Calu3 (cell line): ENCODE data around the gene SF3B6. TPM values are rescaled to one million over a fixed set of nuclear protein-coding genes. Genes with fewer than 3 reads are reported as not detected.
"Not testable (repeated sequence)": the region's sequence is repeated elsewhere in the genome, so short reads cannot be mapped to it uniquely, and the experiment has no call there.

Source experiments
- BruUV-seq: library from RNA; stranded (reverse); fragments of 400-500 nt; replicated peaks from 2 replicates; lab custom pipeline; 2021; lab: Mats Ljungman, UMichigan
- CTCF ChIA-PET: fragments of 300-600 bp; sonication (Branson Sonifier 250); formaldehyde crosslinking; loops from one replicate; lab custom pipeline; 2022; ENCODE audit warnings: antibody characterized with exemption; lab: Charles Lee
- DNase-seq: peaks from one replicate; pipeline ENCODE4 v3.0.0; 2022
- H3K27ac Mint-ChIP-seq: one replicate; pipeline ENCODE4 v1.8.0; 2022; ENCODE audit warnings: mixed read lengths; ENCODE audit not compliant: unreplicated experiment
- H3K27me3 Mint-ChIP-seq: one replicate; pipeline ENCODE4 v1.8.0; 2022; ENCODE audit warnings: mixed read lengths; ENCODE audit not compliant: unreplicated experiment
- H3K36me3 Mint-ChIP-seq: one replicate; pipeline ENCODE4 v1.8.0; 2022; ENCODE audit warnings: mild to moderate bottlenecking, moderate library complexity, mixed read lengths; ENCODE audit not compliant: insufficient read depth, unreplicated experiment
- H3K4me1 Mint-ChIP-seq: one replicate; pipeline ENCODE4 v1.8.0; 2022; ENCODE audit warnings: mild to moderate bottlenecking, low read depth, mixed read lengths; ENCODE audit not compliant: unreplicated experiment
- H3K4me3 Mint-ChIP-seq: one replicate; pipeline ENCODE4 v1.8.0; 2022; ENCODE audit warnings: mild to moderate bottlenecking, low read depth, moderate library complexity, mixed read lengths; ENCODE audit not compliant: unreplicated experiment
- H3K9me3 Mint-ChIP-seq: one replicate; pipeline ENCODE4 v1.8.0; 2022; ENCODE audit warnings: low read depth, mixed read lengths; ENCODE audit not compliant: unreplicated experiment
- intact Hi-C: fragments of 100-400 bp; cut with micrococcal nuclease; formaldehyde crosslinking; loops from one replicate; pipeline ENCODE4 v1.10.0; 2022; ENCODE audit not compliant: unreplicated experiment
- total RNA-seq: library from RNA; stranded (reverse); gene quantifications from 2 replicates; pipeline ENCODE4 v1.2.3, GENCODE V29; 2022
- TF ChIP-seq, protein P1 (sequence below): fragments of 200-600 bp; IDR thresholded peaks from one replicate; pipeline ENCODE4 v1.8.0; 2022; ENCODE audit warnings: antibody characterized with exemption; ENCODE audit not compliant: unreplicated experiment

The SF3B6 gene
- total RNA-seq, 1 experiment from 2014 or later: 112 TPM

DNA sequence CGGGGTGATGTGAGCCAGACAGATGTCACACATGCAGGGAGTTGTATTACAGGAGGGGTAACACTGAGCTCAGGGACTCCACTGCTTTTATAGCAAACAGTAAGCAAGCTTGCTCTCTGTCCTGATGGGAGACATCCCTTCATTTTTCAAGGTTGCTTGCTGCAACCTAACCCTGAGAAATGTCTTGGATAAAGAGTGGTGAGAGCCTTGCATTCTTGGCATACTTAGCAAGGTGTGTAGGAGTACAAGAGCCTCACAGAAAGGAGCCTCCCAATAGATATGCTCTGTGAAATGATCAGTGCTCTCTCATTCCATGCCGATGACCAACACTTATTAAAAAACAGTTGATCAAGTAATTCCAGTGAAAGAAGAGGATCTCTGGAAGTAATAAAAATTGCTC is 38.9 kb upstream of the SF3B6 start:
- Mint-ChIP-seq H3K27me3 (no peaks in the 10 kb centered on the region), H3K4me1 (peaks cover 11% of the 10 kb centered on the region), H3K36me3 (no peaks in the 10 kb centered on the region), H3K27ac (no peak overlapping the region), H3K4me3 (no peak overlapping the region), H3K9me3 (no peaks in the 10 kb centered on the region)
- BruUV-seq: no TSS peak
- no peak for DNase-seq
- intact Hi-C loops: no loop called here
- TF ChIP-seq, protein P1, sequence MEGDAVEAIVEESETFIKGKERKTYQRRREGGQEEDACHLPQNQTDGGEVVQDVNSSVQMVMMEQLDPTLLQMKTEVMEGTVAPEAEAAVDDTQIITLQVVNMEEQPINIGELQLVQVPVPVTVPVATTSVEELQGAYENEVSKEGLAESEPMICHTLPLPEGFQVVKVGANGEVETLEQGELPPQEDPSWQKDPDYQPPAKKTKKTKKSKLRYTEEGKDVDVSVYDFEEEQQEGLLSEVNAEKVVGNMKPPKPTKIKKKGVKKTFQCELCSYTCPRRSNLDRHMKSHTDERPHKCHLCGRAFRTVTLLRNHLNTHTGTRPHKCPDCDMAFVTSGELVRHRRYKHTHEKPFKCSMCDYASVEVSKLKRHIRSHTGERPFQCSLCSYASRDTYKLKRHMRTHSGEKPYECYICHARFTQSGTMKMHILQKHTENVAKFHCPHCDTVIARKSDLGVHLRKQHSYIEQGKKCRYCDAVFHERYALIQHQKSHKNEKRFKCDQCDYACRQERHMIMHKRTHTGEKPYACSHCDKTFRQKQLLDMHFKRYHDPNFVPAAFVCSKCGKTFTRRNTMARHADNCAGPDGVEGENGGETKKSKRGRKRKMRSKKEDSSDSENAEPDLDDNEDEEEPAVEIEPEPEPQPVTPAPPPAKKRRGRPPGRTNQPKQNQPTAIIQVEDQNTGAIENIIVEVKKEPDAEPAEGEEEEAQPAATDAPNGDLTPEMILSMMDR: no peak
- CTCF ChIA-PET: no interaction called here

DNA sequence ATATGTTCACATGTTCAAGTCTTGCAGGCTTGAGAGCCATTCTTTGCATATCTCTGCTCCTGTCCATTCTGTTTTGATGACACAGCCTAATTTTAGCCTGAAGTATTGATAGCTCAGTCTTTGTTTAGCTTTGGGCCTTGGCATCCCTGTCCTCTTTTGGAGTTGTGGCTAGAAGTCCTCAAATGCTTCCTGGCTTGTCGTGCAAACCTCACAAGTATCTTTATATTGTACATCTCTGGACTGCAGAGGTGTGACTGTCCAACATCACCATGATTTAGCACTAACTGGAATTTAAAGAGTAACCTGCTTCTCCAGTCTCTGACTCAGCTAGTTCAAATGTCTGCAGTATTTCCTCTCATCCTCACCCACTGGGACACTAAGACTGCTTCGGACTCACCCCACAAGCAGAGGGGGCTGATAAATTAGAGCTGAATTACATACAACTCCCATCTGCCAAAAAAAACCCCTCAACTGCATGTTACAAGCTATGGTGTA is 35.3 kb upstream of the SF3B6 start:
- Mint-ChIP-seq H3K27me3 (no peaks in the 10 kb centered on the region), H3K36me3 (no peaks in the 10 kb centered on the region), H3K27ac (no peak overlapping the region), H3K9me3 (peaks cover 3% of the 10 kb centered on the region), H3K4me1 (peaks cover 11% of the 10 kb centered on the region), H3K4me3 (no peak overlapping the region)
- BruUV-seq: no TSS peak
- CTCF ChIA-PET: no interaction called here
- intact Hi-C loops: no loop called here
- TF ChIP-seq, protein P1: no peak
- DNase-seq: no peak

DNA sequence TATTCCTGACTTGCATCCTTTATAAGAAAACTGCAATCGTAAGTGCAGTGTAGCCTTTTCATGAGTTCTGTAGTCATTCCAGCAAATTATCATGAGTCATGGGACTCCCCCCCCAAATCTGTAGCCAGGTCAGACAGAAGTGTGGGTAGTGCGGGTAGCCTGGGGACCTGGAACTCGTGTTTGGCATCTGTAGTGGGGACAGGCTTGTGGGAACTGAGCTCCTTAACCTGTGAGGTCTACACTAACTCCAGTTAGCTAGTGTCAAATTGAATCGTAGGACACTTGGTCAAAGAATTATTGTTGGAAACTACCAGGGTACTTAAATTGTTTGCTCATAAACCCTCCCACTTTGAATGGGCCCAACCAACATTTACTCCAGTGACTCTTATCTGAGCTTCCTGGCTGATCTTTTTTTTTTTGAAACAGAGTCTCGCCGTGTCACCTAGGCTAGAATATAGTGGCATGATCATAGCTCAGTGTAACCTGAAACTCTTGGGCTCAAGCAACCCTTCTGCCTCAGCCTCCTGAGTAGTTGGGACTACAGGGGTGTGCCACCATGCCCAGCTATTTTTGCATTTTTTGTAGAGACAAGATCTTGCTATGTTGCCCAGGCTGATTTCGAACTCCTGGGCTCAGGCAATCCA is 34.7 kb upstream of the SF3B6 start:
- no TSS peak for BruUV-seq
- Mint-ChIP-seq H3K9me3 (peaks cover 3% of the 10 kb centered on the region), H3K27me3 (no peaks in the 10 kb centered on the region), H3K36me3 (no peaks in the 10 kb centered on the region), H3K4me3 (no peak overlapping the region), H3K4me1 (peaks cover 11% of the 10 kb centered on the region), H3K27ac (no peak overlapping the region)
- intact Hi-C loops: no loop called here
- DNase-seq: no peak
- CTCF ChIA-PET: no interaction called here
- TF ChIP-seq, protein P1: no peak

DNA sequence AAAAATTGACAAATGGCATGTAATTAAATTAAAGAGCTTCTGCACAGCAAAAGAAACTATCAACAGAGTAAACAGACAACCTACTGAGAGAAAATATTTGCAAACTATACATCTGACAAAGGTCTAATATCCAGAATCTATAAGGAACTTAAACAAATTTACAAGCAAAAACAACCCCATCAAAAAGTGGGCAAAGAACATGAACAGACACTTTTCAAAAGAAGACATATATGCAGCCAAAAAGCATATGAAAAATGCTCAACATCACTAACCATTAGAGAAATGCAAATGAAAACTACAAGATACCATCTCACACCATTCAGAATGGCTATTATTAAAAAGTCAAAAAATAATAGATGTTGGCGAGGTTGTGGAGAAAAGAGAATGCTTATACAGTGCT is 33.3 kb upstream of the SF3B6 start:
- CTCF ChIA-PET, H3K4me3 Mint-ChIP-seq, H3K9me3 Mint-ChIP-seq, DNase-seq, H3K27me3 Mint-ChIP-seq, BruUV-seq, H3K27ac Mint-ChIP-seq, H3K36me3 Mint-ChIP-seq, intact Hi-C loops: not testable (repeated sequence)
- H3K4me1 Mint-ChIP-seq: peaks cover 11% of the 10 kb centered on the region

DNA sequence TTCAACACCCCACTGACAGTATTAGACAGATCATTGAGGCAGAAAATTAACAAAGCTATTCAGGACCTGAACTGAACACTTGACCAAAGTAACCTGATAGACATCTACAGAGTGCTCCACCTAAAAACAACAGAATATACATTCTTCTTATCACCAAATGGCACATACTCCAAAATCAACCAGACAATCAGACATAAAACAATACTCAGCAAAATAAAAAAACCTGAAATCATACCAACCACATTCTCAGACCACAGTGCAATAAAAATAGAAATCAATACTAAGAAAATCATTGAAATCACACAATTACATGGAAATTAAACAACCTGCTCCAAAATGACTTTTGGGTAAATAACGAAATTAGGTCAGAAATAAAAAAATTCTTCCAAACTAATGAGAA is 31.2 kb upstream of the SF3B6 start:
- H3K9me3 Mint-ChIP-seq: peaks cover 3% of the 10 kb centered on the region
- DNase-seq: no peak
- CTCF ChIA-PET: interaction anchor here (0.6 kb wide), 1 partner anchor 22 kb away, joined by 3 read pairs; no protein-coding TSS in a partner anchor
- H3K27me3 Mint-ChIP-seq: no peaks in the 10 kb centered on the region
- no peak overlapping the region for H3K4me3 Mint-ChIP-seq
- intact Hi-C loops: no loop called here
- TF ChIP-seq, protein P1: no peak
- H3K27ac Mint-ChIP-seq: no peak overlapping the region
- H3K4me1 Mint-ChIP-seq: peaks cover 11% of the 10 kb centered on the region
- no TSS peak for BruUV-seq
- no peaks in the 10 kb centered on the region for H3K36me3 Mint-ChIP-seq
